ENCODE results near the gene CIC.

Gene CIC

GRCh38 chr19:42267644-42268141, 1.4 kb upstream of the CIC start:
- TF ChIP-seq CTCF (IDR thresholded peaks at IDR 0.05; ENCODE audit: insufficient read depth, missing control alignments), result no peak
- DNase-seq (ENCODE audit: insufficient read length, low spot score) (no peak), FAIRE-seq (no peak)

- no peak for DNase-seq (ENCODE audit: insufficient read length, low spot score)
- no peak for FAIRE-seq
- no peak for TF ChIP-seq CTCF (IDR thresholded peaks at IDR 0.05; ENCODE audit: insufficient read depth, missing control alignments)
Observed at GRCh38 chr19:42268142-42268703, 829 bp upstream of the CIC start.

GRCh38 chr19:42269478-42270345, 660 bp downstream of the CIC start:
- DNase-seq (ENCODE audit: insufficient read length, low spot score) (no peak), FAIRE-seq (no peak)
- TF ChIP-seq CTCF (IDR thresholded peaks at IDR 0.05; ENCODE audit: insufficient read depth, missing control alignments), result no peak

GRCh38 chr19:42270346-42271044, 1.4 kb downstream of the CIC start:
- DNase-seq (ENCODE audit: insufficient read length, low spot score) (no peak), FAIRE-seq (no peak)
- no peak for TF ChIP-seq CTCF (IDR thresholded peaks at IDR 0.05; ENCODE audit: insufficient read depth, missing control alignments)

- no peak for FAIRE-seq
- no peak for TF ChIP-seq CTCF (IDR thresholded peaks at IDR 0.05; ENCODE audit: insufficient read depth, missing control alignments)
- DNase-seq (ENCODE audit: insufficient read length, low spot score), result no peak
Observed at GRCh38 chr19:42271045-42271419, 2.0 kb downstream of the CIC start.

GRCh38 chr19:42271861-42272534, 2.9 kb downstream of the CIC start:
- DNase-seq (ENCODE audit: insufficient read length, low spot score), result no peak
- no peak for TF ChIP-seq CTCF (IDR thresholded peaks at IDR 0.05; ENCODE audit: insufficient read depth, missing control alignments)
- no peak for FAIRE-seq

Measured in D721Med (cell line).